SK-N-SH (cell line): ENCODE data around the gene LEKR1.

Source experiments
- FOSL2 ChIP-seq: IDR thresholded peaks from 2 replicates; pipeline ENCODE4 v1.4.0; 2012; ENCODE audit warnings: low read depth, mild to moderate bottlenecking, moderate library complexity, borderline replicate concordance
- TF ChIP-seq, protein P1 (sequence below): fragments of 200-600 bp; sonication (generic); IDR thresholded peaks from 2 replicates; pipeline ENCODE4 v1.6.1; 2017; ENCODE audit warnings: antibody characterized with exemption, mild to moderate bottlenecking, moderate library complexity

- TF ChIP-seq, protein P1, sequence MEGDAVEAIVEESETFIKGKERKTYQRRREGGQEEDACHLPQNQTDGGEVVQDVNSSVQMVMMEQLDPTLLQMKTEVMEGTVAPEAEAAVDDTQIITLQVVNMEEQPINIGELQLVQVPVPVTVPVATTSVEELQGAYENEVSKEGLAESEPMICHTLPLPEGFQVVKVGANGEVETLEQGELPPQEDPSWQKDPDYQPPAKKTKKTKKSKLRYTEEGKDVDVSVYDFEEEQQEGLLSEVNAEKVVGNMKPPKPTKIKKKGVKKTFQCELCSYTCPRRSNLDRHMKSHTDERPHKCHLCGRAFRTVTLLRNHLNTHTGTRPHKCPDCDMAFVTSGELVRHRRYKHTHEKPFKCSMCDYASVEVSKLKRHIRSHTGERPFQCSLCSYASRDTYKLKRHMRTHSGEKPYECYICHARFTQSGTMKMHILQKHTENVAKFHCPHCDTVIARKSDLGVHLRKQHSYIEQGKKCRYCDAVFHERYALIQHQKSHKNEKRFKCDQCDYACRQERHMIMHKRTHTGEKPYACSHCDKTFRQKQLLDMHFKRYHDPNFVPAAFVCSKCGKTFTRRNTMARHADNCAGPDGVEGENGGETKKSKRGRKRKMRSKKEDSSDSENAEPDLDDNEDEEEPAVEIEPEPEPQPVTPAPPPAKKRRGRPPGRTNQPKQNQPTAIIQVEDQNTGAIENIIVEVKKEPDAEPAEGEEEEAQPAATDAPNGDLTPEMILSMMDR: no peak
- TF ChIP-seq FOSL2: no peak
Measured at GRCh38 chr3:156825795-156826143, 384 bp upstream of the LEKR1 start.
